GM23338 (cell line): Measurements from ENCODE around the gene SDHA. TPM values are rescaled to one million over a fixed set of nuclear protein-coding genes. Genes with fewer than 3 reads are reported as not detected.

Source experiments
- ATAC-seq: fragments of 200-7000 bp; cut with Tn5 transposase; 3 replicates; pipeline ENCODE4 v1.9.1; 2020
- DNase-seq: peaks from one replicate; pipeline ENCODE4 v3.0.0-alpha.2; 2015; ENCODE audit warnings: low spot score
- H2AFZ ChIP-seq: fragments of 200-600 bp; sonication (generic); 2 replicates; pipeline ENCODE4 v1.8.0; 2016; ENCODE audit warnings: antibody characterized with exemption, mild to moderate bottlenecking, moderate library complexity
- H3F3A ChIP-seq: fragments of 200-600 bp; sonication (generic); replicated peaks from 2 replicates; pipeline ENCODE4 v1.8.0; 2017; ENCODE audit warnings: antibody characterized with exemption, mixed run types, low read depth
- H3K27ac ChIP-seq: fragments of 200-600 bp; sonication (generic); 2 replicates; pipeline ENCODE4 v1.6.1; 2016; ENCODE audit warnings: low read depth
- H3K27me3 ChIP-seq: fragments of 200-600 bp; sonication (generic); 2 replicates; pipeline ENCODE4 v1.8.0; 2016; ENCODE audit warnings: mild to moderate bottlenecking, mixed run types, moderate library complexity; ENCODE audit not compliant: insufficient read depth
- H3K36me3 ChIP-seq: fragments of 200-600 bp; sonication (generic); 2 replicates; pipeline ENCODE4 v1.8.0; 2016; ENCODE audit warnings: mild to moderate bottlenecking; ENCODE audit not compliant: insufficient read depth
- H3K4me1 ChIP-seq: fragments of 200-600 bp; sonication (generic); 2 replicates; pipeline ENCODE4 v1.8.0; 2016; ENCODE audit warnings: mild to moderate bottlenecking, moderate library complexity; ENCODE audit not compliant: insufficient read depth
- H3K4me2 ChIP-seq: fragments of 200-600 bp; sonication (generic); 2 replicates; pipeline ENCODE4 v1.7.1; 2017; ENCODE audit warnings: mixed run types
- H3K4me3 ChIP-seq: fragments of 200-600 bp; sonication (generic); 2 replicates; pipeline ENCODE4 v1.6.1; 2016; ENCODE audit warnings: mixed run types
- H3K79me2 ChIP-seq: fragments of 200-600 bp; sonication (generic); replicated peaks from 2 replicates; pipeline ENCODE4 v1.8.0; 2017; ENCODE audit warnings: mild to moderate bottlenecking; ENCODE audit not compliant: insufficient read depth
- H3K9me2 ChIP-seq: fragments of 200-600 bp; sonication (generic); 2 replicates; pipeline ENCODE4 v1.8.0; 2017; ENCODE audit not compliant: insufficient read depth
- H4K20me1 ChIP-seq: fragments of 200-600 bp; sonication (generic); replicated peaks from 2 replicates; pipeline ENCODE4 v1.8.0; 2017; ENCODE audit warnings: mild to moderate bottlenecking; ENCODE audit not compliant: insufficient read depth
- H3K27ac Mint-ChIP-seq: 2 replicates; pipeline ENCODE4 v1.8.0; 2020; ENCODE audit warnings: inconsistent platforms, mild to moderate bottlenecking, moderate library complexity, mixed read lengths
- H3K27me3 Mint-ChIP-seq: 3 replicates; pipeline ENCODE4 v1.8.0; 2022; ENCODE audit warnings: low read depth, mild to moderate bottlenecking, moderate library complexity, mixed read lengths, inconsistent platforms; ENCODE audit not compliant: insufficient read depth, poor library complexity
- H3K36me3 Mint-ChIP-seq: 3 replicates; pipeline ENCODE4 v1.8.0; 2021; ENCODE audit warnings: low read depth, mild to moderate bottlenecking, inconsistent platforms, moderate library complexity, mixed read lengths
- H3K4me1 Mint-ChIP-seq: 3 replicates; pipeline ENCODE4 v1.8.0; 2020; ENCODE audit warnings: mild to moderate bottlenecking, inconsistent platforms, mixed read lengths
- H3K4me3 Mint-ChIP-seq: 3 replicates; pipeline ENCODE4 v1.8.0; 2021; ENCODE audit warnings: moderate library complexity, mild to moderate bottlenecking, inconsistent platforms, mixed read lengths
- H3K9me3 Mint-ChIP-seq: 3 replicates; pipeline ENCODE4 v1.8.0; 2020; ENCODE audit warnings: moderate library complexity, mild to moderate bottlenecking, inconsistent platforms, mixed read lengths
- CTCF ChIP-seq, 2 experiments: fragments of 200-600 bp in 1 of 2; sonication (generic) in 1 of 2; conservative IDR thresholded peaks; 2 replicates each; pipeline versions ENCODE4 v1.5.1 to v1.6.1; 2016 to 2017; ENCODE audit warnings: antibody characterized with exemption in 2 of 2, low read depth in 2 of 2, mild to moderate bottlenecking in 2 of 2, moderate library complexity in 1 of 2
- EZH2 ChIP-seq: fragments of 200-600 bp; sonication (generic); IDR thresholded peaks from one replicate; pipeline ENCODE4 v1.8.0; 2017; ENCODE audit warnings: antibody characterized with exemption, mild to moderate bottlenecking, low read depth; ENCODE audit not compliant: unreplicated experiment
- EZH2phosphoT487 ChIP-seq: fragments of 200-600 bp; sonication (generic); IDR thresholded peaks from one replicate; pipeline ENCODE4 v1.8.1; 2018; ENCODE audit warnings: antibody characterized with exemption; ENCODE audit not compliant: unreplicated experiment
- JUNB ChIP-seq: IDR thresholded peaks from one replicate; pipeline ENCODE4 v1.6.1; 2016; ENCODE audit warnings: antibody characterized with exemption; ENCODE audit not compliant: unreplicated experiment
- POLR2AphosphoS5 ChIP-seq: IDR thresholded peaks from 2 replicates; pipeline ENCODE4 v1.6.1; 2016; ENCODE audit warnings: antibody characterized with exemption, low read depth
- REST ChIP-seq: IDR thresholded peaks from one replicate; pipeline ENCODE4 v1.6.1; 2018; ENCODE audit warnings: antibody characterized with exemption; ENCODE audit not compliant: unreplicated experiment
- STAT1 ChIP-seq: IDR thresholded peaks from one replicate; pipeline ENCODE4 v1.6.1; 2016; ENCODE audit warnings: antibody characterized with exemption; ENCODE audit not compliant: unreplicated experiment
- ZNF331 ChIP-seq: fragments of 250-450 bp; sonication (Bioruptor Pico); IDR thresholded peaks from 2 replicates; pipeline ENCODE4 v1.5.0; 2020; ENCODE audit warnings: low read depth, mild to moderate bottlenecking, moderate library complexity
- ZNF462 ChIP-seq: fragments of 250-450 bp; sonication (Bioruptor Pico); IDR thresholded peaks from 2 replicates; pipeline ENCODE4 v1.5.0; 2020; ENCODE audit warnings: mild to moderate bottlenecking, moderate library complexity
- polyA plus RNA-seq: library from polyadenylated mRNA; unstranded; fragments of >200 nt; fragmentation: Nextera tagmentation; extraction: Ambion mirVana; gene quantifications from 2 replicates; pipeline ENCODE4 v1.2.1, GENCODE V29; 2016
- total RNA-seq: library from RNA; depleted of rRNA; stranded (reverse); fragments of >200 nt; shearing (Covaris generic); gene quantifications from 2 replicates; pipeline ENCODE4 v1.2.3, GENCODE V29; 2014

Gene SDHA
- total and polyA plus RNA-seq, 2 experiments from 2014 or later = 62.2 to 70.6 TPM

GRCh38 chr5:192691-192969 lies 25.5 kb upstream of the SDHA start:
- no peak overlapping the region for H3K4me3 Mint-ChIP-seq
- no peak for TF ChIP-seq ZNF462
- no peaks in the 10 kb centered on the region; the same call in 1 of the 2 replicates for H3K4me1 ChIP-seq
- no peak overlapping the region for H2AFZ ChIP-seq
- no peaks in the 10 kb centered on the region for H3K9me2 ChIP-seq
- ATAC-seq (no peak), DNase-seq (no peak)
- H3K27ac Mint-ChIP-seq = no peak overlapping the region
- H4K20me1 ChIP-seq = no peaks in the 10 kb centered on the region
- H3K27me3 Mint-ChIP-seq = peaks cover 16% of the 10 kb centered on the region
- no peak overlapping the region for H3K4me3 ChIP-seq
- no peaks in the 10 kb centered on the region for H3K9me3 Mint-ChIP-seq
- no peaks in the 10 kb centered on the region for H3K36me3 ChIP-seq
- H3K4me2 ChIP-seq = no peak overlapping the region
- no peaks in the 10 kb centered on the region for H3K79me2 ChIP-seq
- no peak overlapping the region for H3K27ac ChIP-seq
- H3K36me3 Mint-ChIP-seq = no peaks in the 10 kb centered on the region
- H3F3A ChIP-seq = 0 out of 2 replicates have a peak, but pooled peaks cover 2% of the 10 kb centered on the region
- peaks cover 16% of the 10 kb centered on the region; the same call in 2 of the 3 replicates for H3K4me1 Mint-ChIP-seq
- no peaks in the 10 kb centered on the region for H3K27me3 ChIP-seq

GRCh38 chr5:192970-193831 lies 24.9 kb upstream of the SDHA start:
- no peaks in the 10 kb centered on the region for H4K20me1 ChIP-seq
- no peak for TF ChIP-seq EZH2phosphoT487
- no peak for TF ChIP-seq STAT1
- no peak for TF ChIP-seq JUNB
- no peak for TF ChIP-seq REST
- no peak for TF ChIP-seq ZNF331
- TF ChIP-seq CTCF (conservative IDR thresholded peaks at IDR 0.05; ENCODE audit: low read depth in 2 of 2) = no peak
- no peak for TF ChIP-seq POLR2AphosphoS5
- TF ChIP-seq EZH2 = no peak

More at GRCh38 chr5:192970-193831, 24.9 kb upstream of the SDHA start:
- no peak overlapping the region for H2AFZ ChIP-seq
- H3K4me3 ChIP-seq = no peak overlapping the region
- no peak overlapping the region for H3K27ac ChIP-seq
- H3F3A ChIP-seq = 0 out of 2 replicates have a peak, but pooled peaks cover 2% of the 10 kb centered on the region
- no peaks in the 10 kb centered on the region for H3K9me2 ChIP-seq
- ATAC-seq (no peak), DNase-seq (no peak)
- Mint-ChIP-seq H3K36me3 (no peaks in the 10 kb centered on the region), H3K27ac (no peak overlapping the region), H3K9me3 (no peaks in the 10 kb centered on the region), H3K4me3 (no peak overlapping the region), H3K4me1 (peaks cover 14% of the 10 kb centered on the region; the same call in 2 of the 3 replicates), H3K27me3 (peaks cover 17% of the 10 kb centered on the region)
- no peak overlapping the region for H3K4me2 ChIP-seq
- no peaks in the 10 kb centered on the region for H3K79me2 ChIP-seq
- H3K27me3 ChIP-seq = no peaks in the 10 kb centered on the region
- no peaks in the 10 kb centered on the region for H3K36me3 ChIP-seq
- H3K4me1 ChIP-seq = no peaks in the 10 kb centered on the region
